Endothelial cell of hepatic sinusoid (primary cell): ENCODE measurements around the gene KBTBD7.

Experiments
- in situ Hi-C: cut with HindIII; loops from 2 replicates; pipeline ENCODE4 v1.10.0; 2017; ENCODE audit warnings: low sequenced_read_pairs

Gene KBTBD7

DNA sequence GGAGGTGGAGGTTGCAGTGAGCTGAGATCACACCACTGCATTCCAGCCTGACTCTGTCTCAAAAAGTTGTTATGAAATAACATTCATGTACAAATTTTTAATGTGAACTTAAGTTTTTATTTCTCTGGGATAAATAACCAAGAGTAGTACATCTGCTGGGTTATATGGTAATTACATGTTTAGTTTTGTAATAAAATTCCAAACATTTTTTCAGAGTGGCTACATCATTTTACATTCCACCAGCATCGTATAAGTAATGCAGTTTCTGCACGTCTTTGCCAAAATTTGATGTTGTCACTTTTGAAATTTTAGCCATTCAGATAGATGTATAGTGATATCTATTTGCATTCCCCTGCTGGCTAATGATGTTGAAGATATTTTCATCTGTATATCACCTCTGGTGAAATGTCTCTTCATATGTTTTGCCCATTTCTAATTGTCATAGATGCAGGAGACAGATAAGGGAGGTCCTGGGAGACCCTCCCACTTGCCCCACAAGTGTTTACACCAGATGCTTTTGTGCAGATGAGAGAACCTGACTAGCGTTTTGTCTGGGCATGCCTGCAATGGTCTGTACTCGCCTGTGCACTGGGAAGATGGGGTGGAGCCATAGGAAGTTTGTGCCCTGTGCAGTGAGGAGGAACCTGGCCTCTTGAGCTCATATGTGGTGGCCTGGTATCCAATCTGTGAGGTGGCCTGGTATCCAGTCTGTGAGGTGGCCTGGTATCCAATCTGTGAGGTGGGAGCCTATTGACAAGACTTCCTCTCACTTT is 49.0 kb downstream of the KBTBD7 start:
- in situ Hi-C loops = no loop called here

DNA sequence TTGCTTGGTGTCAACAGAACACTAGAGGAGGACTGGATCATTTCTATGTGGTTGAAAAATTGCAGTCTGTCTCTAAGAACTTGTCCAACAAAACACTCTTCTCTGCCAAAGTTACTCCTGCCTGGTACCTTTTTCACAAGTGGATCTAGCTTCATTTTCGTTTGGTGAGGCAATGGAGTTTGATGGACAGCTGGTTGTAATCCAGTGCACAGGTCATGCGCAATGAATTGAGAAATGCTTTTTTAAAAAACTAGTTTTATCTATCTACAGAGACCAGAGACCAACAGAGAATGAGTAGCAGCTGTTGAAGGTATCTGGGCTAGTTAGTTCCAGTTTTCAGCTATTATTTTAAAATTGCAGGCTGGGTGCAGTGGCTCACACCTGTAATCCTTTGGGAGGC is 49.8 kb downstream of the KBTBD7 start:
- in situ Hi-C loops = no loop called here
